Kidney (tissue), 22 donors: ENCODE measurements around the gene RAD51. TPM values are rescaled to one million over a fixed set of nuclear protein-coding genes. Genes with fewer than 3 reads are reported as not detected.
A peak's percentile ranks its signal among the peaks of the same experiment; 100 is the strongest.

ENCODE experiments used
- DNase-seq, 5 donors: peaks; one replicate each; pipeline ENCODE4 v3.0.0-alpha.2; 2013 to 2020
- FAIRE-seq: peaks from 2 replicates; lab custom pipeline; 2012; peaks lifted over from hg19 to GRCh38; lab: Jason Lieb, UNC
- H3K27ac ChIP-seq, 2 donors: one replicate each; pipeline ENCODE4 v1.7.0; 2013; ENCODE audit warnings: low read depth in 2 of 2, low read length in 2 of 2, inconsistent platforms in 1 of 2
- H3K27me3 ChIP-seq: one replicate; pipeline ENCODE4 v1.7.1; 2013; ENCODE audit warnings: low read length, inconsistent platforms; ENCODE audit not compliant: control insufficient read depth, insufficient read depth
- H3K36me3 ChIP-seq, 3 donors: one replicate each; pipeline versions ENCODE4 v1.7.0 to v1.7.1; 2013; ENCODE audit warnings: low read length in 3 of 3, control low read depth in 1 of 3, inconsistent platforms in 1 of 3; ENCODE audit not compliant: insufficient read depth in 3 of 3, control insufficient read depth in 2 of 3
- H3K4me1 ChIP-seq, 3 donors: one replicate each; pipeline versions ENCODE4 v1.7.0 to v1.7.1; 2013; ENCODE audit warnings: low read length in 3 of 3, inconsistent platforms in 1 of 3, low read depth in 1 of 3; ENCODE audit not compliant: control insufficient read depth in 2 of 3, insufficient read depth in 2 of 3
- H3K4me3 ChIP-seq, 3 donors: one replicate each; pipeline versions ENCODE4 v1.7.0 to v1.8.1; 2013; ENCODE audit warnings: low read length in 3 of 3, control low read depth in 1 of 3, inconsistent platforms in 1 of 3
- H3K9ac ChIP-seq, 3 donors: one replicate each; pipeline versions ENCODE4 v1.7.0 to v1.7.1; 2013; ENCODE audit warnings: low read length in 3 of 3, control low read depth in 1 of 3, inconsistent platforms in 1 of 3
- H3K9me3 ChIP-seq, 3 donors: one replicate each; pipeline versions ENCODE4 v1.7.0 to v1.7.1; 2013; ENCODE audit warnings: low read length in 3 of 3, control low read depth in 1 of 3, inconsistent platforms in 1 of 3; ENCODE audit not compliant: control insufficient read depth in 2 of 3, insufficient read depth in 1 of 3
- CTCF ChIP-seq: IDR thresholded peaks from 3 replicates; pipeline ENCODE4 v1.5.1; 2012; ENCODE audit warnings: mild to moderate bottlenecking, moderate library complexity, borderline replicate concordance; ENCODE audit not compliant: insufficient read depth; ENCODE audit errors: extremely low read depth
- intact Hi-C: fragments of 100-400 bp; cut with DNase I; formaldehyde crosslinking; loops from one replicate; pipeline ENCODE4 v1.11.1; 2022
- long read RNA-seq, 10 donors: library from polyadenylated mRNA in 1 of 10; unstranded in 1 of 10; transcript quantifications; one replicate each; pipeline ENCODE4 v2.0.0 and lab custom pipeline, GENCODE V29; 2021 to 2026
- polyA plus RNA-seq: library from polyadenylated mRNA; stranded (reverse); fragments of 350-450 nt; fragmentation: Illumina TruSeq; extraction: RNeasy Lipid Tissue Mini Kit (QIAGEN cat#74804); gene quantifications from one replicate; pipeline ENCODE4 v1.2.3, GENCODE V29; 2014; ENCODE audit warnings: low read depth, low replicate concordance; ENCODE audit not compliant: insufficient read depth
- total RNA-seq: library from RNA; stranded (reverse); fragmentation: NEBNext Ultra II Directional; extraction: Animal tissue kit (Norgen Biotek cat#: 25700); gene quantifications from one replicate; pipeline ENCODE4 v1.2.1, GENCODE V29; 2021
- donor health status: control.
- donor health status: control.
- donor health status: control.
- donor health status: control.
- donor health status: control.
- donor health status: DM: yes; HTN: yes; CAD: no.
- donor health status: Normal renal cell carcinoma (clear cell type).

The RAD51 gene
- total RNA-seq (1.1 TPM), polyA plus RNA-seq (not detected)
- long read RNA-seq, donor 1, partial matches to known transcripts = 6 of 10 reads
- long read RNA-seq, donor 1, other reads (novel, unspliced or antisense) = 0 of 10 reads
- long read RNA-seq, donor 2, partial matches to known transcripts = 13 of 17 reads
- long read RNA-seq, donor 2, other reads (novel, unspliced or antisense) = 0 of 17 reads
- long read RNA-seq, donor 3, partial matches to known transcripts = 11 of 13 reads
- long read RNA-seq, donor 3, other reads (novel, unspliced or antisense) = 0 of 13 reads
- long read RNA-seq, donor 4, transcript RAD51-201 (10 exons, 2,449 nt) = major isoform, 8 of 8 reads
- long read RNA-seq, donor 4, partial matches to known transcripts = 0 of 8 reads
- long read RNA-seq, donor 4, other reads (novel, unspliced or antisense) = 0 of 8 reads
- long read RNA-seq, donor 5 = 0 reads
- long read RNA-seq, donor 6, transcript RAD51-201 (10 exons, 2,449 nt) = major isoform, 5 of 5 reads
- long read RNA-seq, donor 6, partial matches to known transcripts = 0 of 5 reads
- long read RNA-seq, donor 6, other reads (novel, unspliced or antisense) = 0 of 5 reads
- long read RNA-seq, donor 7, partial matches to known transcripts = 0 of 1 reads
- long read RNA-seq, donor 7, other reads (novel, unspliced or antisense) = 1 of 1 reads
- long read RNA-seq, donor 8, partial matches to known transcripts = 0 of 3 reads
- long read RNA-seq, donor 8, other reads (novel, unspliced or antisense) = 0 of 3 reads
- long read RNA-seq, donor 9, partial matches to known transcripts = 0 of 2 reads
- long read RNA-seq, donor 9, other reads (novel, unspliced or antisense) = 0 of 2 reads
- long read RNA-seq, donor 10, partial matches to known transcripts = 0 of 2 reads
- long read RNA-seq, donor 10, other reads (novel, unspliced or antisense) = 0 of 2 reads

DNA sequence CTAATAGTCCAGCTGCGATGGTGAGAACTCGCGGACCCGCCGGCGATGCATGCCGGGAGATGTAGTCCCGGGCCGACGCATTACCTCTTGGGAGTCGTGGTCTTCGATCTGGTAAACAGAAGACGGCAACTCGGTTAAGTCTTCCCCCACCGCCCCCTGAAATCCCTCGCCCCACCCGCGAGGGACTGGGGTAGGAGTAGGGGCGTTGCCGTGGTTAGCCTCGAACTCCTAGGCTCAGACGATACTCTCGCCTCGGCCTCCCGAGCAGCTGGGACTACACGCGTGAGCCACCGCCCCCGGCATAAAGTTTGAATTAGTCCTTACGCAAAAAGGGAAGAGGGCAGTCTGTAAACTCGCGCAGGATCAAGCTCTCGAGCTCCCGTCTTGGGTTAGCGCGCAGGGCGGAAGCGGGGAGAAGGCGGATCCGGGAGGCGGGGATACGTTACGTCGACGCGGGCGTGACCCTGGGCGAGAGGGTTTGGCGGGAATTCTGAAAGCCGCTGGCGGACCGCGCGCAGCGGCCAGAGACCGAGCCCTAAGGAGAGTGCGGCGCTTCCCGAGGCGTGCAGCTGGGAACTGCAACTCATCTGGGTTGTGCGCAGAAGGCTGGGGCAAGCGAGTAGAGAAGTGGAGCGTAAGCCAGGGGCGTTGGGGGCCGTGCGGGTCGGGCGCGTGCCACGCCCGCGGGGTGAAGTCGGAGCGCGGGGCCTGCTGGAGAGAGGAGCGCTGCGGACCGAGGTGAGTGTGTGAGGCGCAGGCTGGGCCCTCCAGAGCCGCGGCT is at the start of gene RAD51:
TSS of gene RAD51 (plus strand) at position 487 of the 781 bp plus-strand sequence. CDS start 3,585 bp downstream, outside the sequence.
- no peaks in the 10 kb centered on the region for H3K27me3 ChIP-seq
- DNase-seq (peak; percentile 94 to 98 (median 97)), FAIRE-seq (no peak)
- H3K4me3 ChIP-seq = peak within 1 kb of the TSS; percentile 88 to 99 (median 97)
- peak within 1 kb of the TSS; percentile 95 to 98 (median 96) for H3K9ac ChIP-seq
- TF ChIP-seq CTCF = no peak
- H3K27ac ChIP-seq = peak within 1 kb of the TSS; percentile 99
- H3K36me3 ChIP-seq = no peaks in the 10 kb centered on the region
- no peaks in the 10 kb centered on the region for H3K9me3 ChIP-seq
- peaks cover 2 to 16% (median 6%) of the 10 kb centered on the region in 3 donors for H3K4me1 ChIP-seq
- intact Hi-C loops = no loop called here

- H3K9ac ChIP-seq = no peak overlapping the region
- H3K4me1 ChIP-seq = no peaks in the 10 kb centered on the region
- no peak overlapping the region for H3K27ac ChIP-seq
- no peaks in the 10 kb centered on the region for H3K27me3 ChIP-seq
- intact Hi-C loops = no loop called here
- H3K4me3 ChIP-seq = no peak overlapping the region
- no peaks in the 10 kb centered on the region for H3K9me3 ChIP-seq
- DNase-seq (no peak), FAIRE-seq (no peak)
- H3K36me3 ChIP-seq = no peaks in the 10 kb centered on the region
- TF ChIP-seq CTCF = no peak
Measured at GRCh38 chr15:40647523-40647922, 47.5 kb upstream of the RAD51 start.

DNA sequence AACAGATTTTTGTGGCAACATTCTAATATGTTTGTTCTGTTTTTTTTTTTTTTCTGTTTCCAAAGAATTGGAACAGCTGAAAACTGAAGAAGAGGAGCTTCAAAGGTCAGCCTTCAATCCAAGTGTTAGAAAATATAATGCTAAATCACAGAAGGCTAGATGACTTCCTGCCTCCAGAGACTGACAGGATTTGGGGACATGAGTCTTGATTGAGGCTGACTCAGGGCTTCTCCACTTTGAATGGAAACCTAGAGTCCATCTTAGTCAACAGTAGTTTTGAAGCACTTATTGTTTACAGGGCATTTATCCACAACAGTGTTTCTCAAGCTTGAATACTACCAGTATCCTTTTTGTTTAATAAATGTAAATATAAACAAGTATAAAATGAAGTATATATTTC is 44.5 kb upstream of the RAD51 start:
- Histone ChIP-seq H3K4me1 (no peaks in the 10 kb centered on the region), H3K27me3 (no peaks in the 10 kb centered on the region), H3K27ac (no peak overlapping the region), H3K36me3 (no peaks in the 10 kb centered on the region), H3K4me3 (peak overlapping the region in 2 of 3 donors; percentile 4 to 13), H3K9ac (no peak overlapping the region), H3K9me3 (no peaks in the 10 kb centered on the region)
- no peak for DNase-seq
- no peak for TF ChIP-seq CTCF
- intact Hi-C loops = no loop called here
- FAIRE-seq = no peak
